GM11168 (cell line): ENCODE data around the gene FAIM2.

ENCODE experiments used
- in situ Hi-C: fragments of 300-500 bp; cut with MboI; formaldehyde crosslinking; loops from one replicate; pipeline ENCODE4 v1.12.0; 2022; ENCODE audit warnings: low sequenced_read_pairs; ENCODE audit not compliant: unreplicated experiment

FAIM2 gene

GRCh38 chr12:49900371-49900770 lies 3.3 kb downstream of the FAIM2 start:
- in situ Hi-C loops = no loop called here

GRCh38 chr12:49899921-49900320 lies 3.8 kb downstream of the FAIM2 start:
- in situ Hi-C loops = no loop called here

GRCh38 chr12:49899286-49899843 lies 4.3 kb downstream of the FAIM2 start:
- in situ Hi-C loops = no loop called here

- in situ Hi-C loops = no loop called here
These were observed 6.4 kb downstream of the FAIM2 start for GRCh38 chr12:49897276-49897675.

- in situ Hi-C loops = no loop called here
These were observed 7.9 kb downstream of the FAIM2 start for GRCh38 chr12:49895773-49896172.

- in situ Hi-C loops = no loop called here
These were observed 8.9 kb downstream of the FAIM2 start for GRCh38 chr12:49894751-49895148.

GRCh38 chr12:49893753-49894750 lies 9.6 kb downstream of the FAIM2 start:
- in situ Hi-C loops = no loop called here

- in situ Hi-C loops = no loop called here
These were observed 10.9 kb downstream of the FAIM2 start for GRCh38 chr12:49892732-49893317.

- in situ Hi-C loops = no loop called here
These were observed 11.5 kb downstream of the FAIM2 start for GRCh38 chr12:49892084-49892731.

- in situ Hi-C loops = no loop called here
These were observed 12.2 kb downstream of the FAIM2 start for GRCh38 chr12:49891476-49891875.

GRCh38 chr12:49891012-49891411 lies 12.7 kb downstream of the FAIM2 start:
- in situ Hi-C loops = no loop called here

- in situ Hi-C loops = no loop called here
These were observed 13.6 kb downstream of the FAIM2 start for GRCh38 chr12:49890096-49890461.

- in situ Hi-C loops = no loop called here
These were observed 14.2 kb downstream of the FAIM2 start for GRCh38 chr12:49889361-49890095.

- in situ Hi-C loops = no loop called here
These were observed 15.1 kb downstream of the FAIM2 start for GRCh38 chr12:49888461-49889151.

- in situ Hi-C loops = no loop called here
These were observed 15.9 kb downstream of the FAIM2 start for GRCh38 chr12:49887536-49888401.

- in situ Hi-C loops = no loop called here
These were observed 16.6 kb downstream of the FAIM2 start for GRCh38 chr12:49887091-49887490.

- in situ Hi-C loops = no loop called here
These were observed 17.8 kb downstream of the FAIM2 start for GRCh38 chr12:49885663-49886461.

- in situ Hi-C loops = no loop called here
These were observed 18.6 kb downstream of the FAIM2 start for GRCh38 chr12:49885118-49885517.
